GM12891 (cell line): ENCODE data around the gene RASL10A.

Experiments used
- POLR2A ChIP-seq: IDR thresholded peaks from 2 replicates; pipeline ENCODE4 v1.6.1; 2011; ENCODE audit warnings: low read depth, low read length, control low read depth
- POLR2AphosphoS5 ChIP-seq: IDR thresholded peaks from 2 replicates; pipeline ENCODE4 v1.6.1; 2011; ENCODE audit warnings: low read depth, low read length, control low read depth

DNA sequence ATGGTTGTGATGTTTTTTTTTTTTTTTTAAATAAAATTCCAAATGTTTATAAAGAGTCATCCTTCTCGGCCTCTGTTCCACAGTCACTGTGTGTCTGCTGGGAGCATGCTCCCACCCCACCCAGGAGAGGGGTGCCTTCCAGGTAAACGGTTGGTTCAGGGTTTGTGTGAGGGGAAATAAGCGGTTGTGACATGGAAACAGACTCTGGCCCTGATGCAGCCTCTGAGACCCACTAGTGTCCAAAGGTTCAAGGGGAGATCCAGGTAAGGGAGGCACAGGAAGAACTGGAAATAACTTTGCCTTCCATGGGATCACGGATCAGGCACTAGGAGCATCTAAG lies 15.1 kb downstream of the RASL10A start:
- TF ChIP-seq POLR2A (no peak), POLR2AphosphoS5 (no peak)
